HCT116 (cell line): ENCODE measurements around the gene GTF2H4. TPM values are rescaled to one million over a fixed set of nuclear protein-coding genes. Genes with fewer than 3 reads are reported as not detected.

Experiments used
- ATAC-seq: fragments of 200-7000 bp; cut with Tn5 transposase; 2 replicates; pipeline ENCODE4 v1.9.1; 2020; ENCODE audit warnings: mild to moderate bottlenecking, moderate library complexity
- BruUV-seq: library from RNA; stranded (reverse); fragments of 400-500 nt; replicated peaks from 2 replicates; lab custom pipeline; 2021; lab: Mats Ljungman, UMichigan
- CTCF ChIA-PET: fragments of 300-600 bp; sonication (Branson Sonifier 250); formaldehyde crosslinking; loops from one replicate; lab custom pipeline; 2021; ENCODE audit warnings: antibody characterized with exemption; lab: Charles Lee
- POLR2A ChIA-PET: fragments of 300-600, 350-600 bp; sonication (Branson Sonifier 250); formaldehyde crosslinking; loops from one replicate; lab custom pipeline; 2021; ENCODE audit warnings: antibody characterized with exemption; lab: Charles Lee
- RAD21 ChIA-PET, 2 experiments: fragments of 300-600 bp; sonication (Branson Sonifier 250); formaldehyde crosslinking; loops; one replicate each; lab custom pipeline; 2023; ENCODE audit warnings: low total read pairs in 2 of 2; ENCODE audit not compliant: uncharacterized antibody in 2 of 2, unreplicated experiment in 2 of 2, low non-redundant PET in 1 of 2; lab: Charles Lee
- DNase-seq: peaks from one replicate; pipeline ENCODE4 v3.0.0-alpha.2; 2010; ENCODE audit warnings: low read depth, low spot score
- H2AFZ ChIP-seq: fragments of 200-600 bp; shearing (Covaris generic), sonication (generic); 2 replicates; pipeline ENCODE4 v1.6.1; 2017; ENCODE audit warnings: low read depth, mixed run types, mixed read lengths, antibody characterized with exemption, low read length; ENCODE audit not compliant: poor library complexity, severe bottlenecking
- H3K27ac ChIP-seq: 2 replicates; pipeline ENCODE4 v1.5.1; 2012; ENCODE audit warnings: low read depth, low read length
- H3K27me3 ChIP-seq: fragments of 200-600 bp; sonication (generic); 2 replicates; pipeline ENCODE4 v1.6.1; 2016; ENCODE audit warnings: mixed run types, low read length, mixed read lengths; ENCODE audit not compliant: insufficient read depth
- H3K36me3 ChIP-seq, 2 experiments: fragments of 200-500 bp in 1 of 2; fragments of 200-600 bp in 1 of 2; sonication (Bioruptor generic) in 1 of 2; sonication (generic) in 1 of 2; 2 replicates each; pipeline versions ENCODE4 v1.5.1 to v1.6.1; 2014 to 2016; ENCODE audit warnings: low read length in 2 of 2, inconsistent platforms in 1 of 2, mixed read lengths in 1 of 2, mixed run types in 1 of 2; ENCODE audit not compliant: insufficient read depth in 2 of 2, control insufficient read depth in 1 of 2
- H3K4me1 ChIP-seq, 2 experiments: fragments of 200-600 bp in 1 of 2; sonication (generic) in 1 of 2; 2 replicates each; pipeline versions ENCODE4 v1.5.1 to v1.6.1; 2012 to 2017; ENCODE audit warnings: low read length in 2 of 2, inconsistent platforms in 1 of 2, mild to moderate bottlenecking in 1 of 2, mixed read lengths in 1 of 2, mixed run types in 1 of 2, moderate library complexity in 1 of 2; ENCODE audit not compliant: insufficient read depth in 2 of 2, control insufficient read depth in 1 of 2
- H3K4me2 ChIP-seq: fragments of 200-600 bp; sonication (generic); 2 replicates; pipeline ENCODE4 v1.6.1; 2017; ENCODE audit warnings: mixed run types, low read length, mixed read lengths
- H3K4me3 ChIP-seq, 2 experiments: fragments of 200-600 bp in 1 of 2; sonication (generic) in 1 of 2; replicated peaks in 1 of 2; 2 replicates each; pipeline ENCODE4 v1.5.1; 2011 to 2016; ENCODE audit warnings: low read length in 2 of 2, control low read depth in 1 of 2, low read depth in 1 of 2, mild to moderate bottlenecking in 1 of 2, mixed read lengths in 1 of 2, mixed run types in 1 of 2
- H3K79me2 ChIP-seq: fragments of 200-600 bp; sonication (generic); 2 replicates; pipeline ENCODE4 v1.6.1; 2017; ENCODE audit warnings: mild to moderate bottlenecking, mixed run types, low read length, moderate library complexity, mixed read lengths; ENCODE audit not compliant: insufficient read depth
- H3K9ac ChIP-seq: fragments of 200-600 bp; sonication (generic); 2 replicates; pipeline ENCODE4 v1.6.1; 2016; ENCODE audit warnings: low read length, mixed read lengths
- H3K9me2 ChIP-seq: fragments of 200-600 bp; sonication (generic), shearing (Covaris generic); 2 replicates; pipeline ENCODE4 v1.6.1; 2017; ENCODE audit warnings: mixed run types, mild to moderate bottlenecking, moderate library complexity; ENCODE audit not compliant: insufficient read depth
- H3K9me3 ChIP-seq, 2 experiments: fragments of 200-500 bp in 1 of 2; fragments of 200-600 bp in 1 of 2; sonication (Bioruptor generic) in 1 of 2; sonication (generic) in 1 of 2; 2 replicates each; pipeline ENCODE4 v1.6.1; 2014 to 2017; ENCODE audit warnings: low read length in 2 of 2, mixed read lengths in 2 of 2, inconsistent platforms in 1 of 2, low read depth in 1 of 2, mild to moderate bottlenecking in 1 of 2, mixed run types in 1 of 2, moderate library complexity in 1 of 2; ENCODE audit not compliant: control insufficient read depth in 1 of 2, insufficient read depth in 1 of 2
- H4K20me1 ChIP-seq: fragments of 200-600 bp; sonication (generic), shearing (Covaris generic); 2 replicates; pipeline ENCODE4 v1.6.1; 2017; ENCODE audit warnings: mixed run types, mild to moderate bottlenecking, moderate library complexity; ENCODE audit not compliant: insufficient read depth
- CBX3 ChIP-seq: IDR thresholded peaks from 2 replicates; pipeline ENCODE4 v1.6.1; 2012; ENCODE audit warnings: low read depth
- CEBPB ChIP-seq: IDR thresholded peaks from 2 replicates; pipeline ENCODE4 v1.6.1; 2012; ENCODE audit warnings: low read depth
- ELF1 ChIP-seq: IDR thresholded peaks from 2 replicates; pipeline ENCODE4 v1.6.1; 2012; ENCODE audit warnings: low read depth, borderline replicate concordance
- EZH2phosphoT487 ChIP-seq: fragments of 200-600 bp; IDR thresholded peaks from 2 replicates; pipeline ENCODE4 v1.6.1; 2018; ENCODE audit warnings: antibody characterized with exemption, borderline replicate concordance
- FOSL1 ChIP-seq: IDR thresholded peaks from 2 replicates; pipeline ENCODE4 v1.6.1; 2012; ENCODE audit warnings: low read depth
- POLR2AphosphoS5 ChIP-seq: IDR thresholded peaks from 2 replicates; pipeline ENCODE4 v1.6.1; 2011; ENCODE audit warnings: mild to moderate bottlenecking, low read depth, low read length, moderate library complexity
- RAD21 ChIP-seq: IDR thresholded peaks from 2 replicates; pipeline ENCODE4 v1.6.1; 2012; ENCODE audit warnings: low read depth, mild to moderate bottlenecking
- SIN3A ChIP-seq: IDR thresholded peaks from 2 replicates; pipeline ENCODE4 v1.6.1; 2012; ENCODE audit warnings: low read depth
- SP1 ChIP-seq: IDR thresholded peaks from 2 replicates; pipeline ENCODE4 v1.6.1; 2012; ENCODE audit warnings: low read depth
- TCF7L2 ChIP-seq: IDR thresholded peaks from 2 replicates; pipeline ENCODE4 v1.7.0; 2011; ENCODE audit warnings: borderline replicate concordance, inconsistent platforms; ENCODE audit not compliant: insufficient read depth, insufficient read length; ENCODE audit errors: extremely low read depth
- ZFX ChIP-seq: fragments of 450-650 bp; IDR thresholded peaks from 2 replicates; pipeline ENCODE4 v1.6.1; 2017
- intact Hi-C: fragments of 100-400 bp; cut with micrococcal nuclease; formaldehyde crosslinking; loops from 2 replicates; pipeline ENCODE4 v1.10.0; 2022
- total RNA-seq: library from RNA; stranded (reverse); gene quantifications from one replicate; pipeline ENCODE4 v1.2.1, GENCODE V29; 2021; ENCODE audit not compliant: unreplicated experiment
- TF ChIP-seq, protein P1 (sequence below): IDR thresholded peaks from 2 replicates; pipeline ENCODE4 v1.6.1; 2012; ENCODE audit warnings: low read depth
- TF ChIP-seq, protein P2 (sequence below): IDR thresholded peaks from 2 replicates; pipeline ENCODE4 v1.6.1; 2012
- TF ChIP-seq, protein P3 (sequence below), 3 experiments: fragments of 200-600 bp in 1 of 3; sonication (generic) in 1 of 3; IDR thresholded peaks in 2 of 3; conservative IDR thresholded peaks in 1 of 3; 2 replicates each; pipeline ENCODE4 v1.5.1; 2012 to 2017; ENCODE audit warnings: low read depth in 2 of 3, low read length in 2 of 3, antibody characterized with exemption in 1 of 3, borderline replicate concordance in 1 of 3, control low read depth in 1 of 3, mild to moderate bottlenecking in 1 of 3, mixed read lengths in 1 of 3, mixed run types in 1 of 3, moderate library complexity in 1 of 3; ENCODE audit not compliant: insufficient read depth in 1 of 3

Gene GTF2H4
- total RNA-seq, 1 experiment from 2014 or later, result 59.7 TPM

DNA sequence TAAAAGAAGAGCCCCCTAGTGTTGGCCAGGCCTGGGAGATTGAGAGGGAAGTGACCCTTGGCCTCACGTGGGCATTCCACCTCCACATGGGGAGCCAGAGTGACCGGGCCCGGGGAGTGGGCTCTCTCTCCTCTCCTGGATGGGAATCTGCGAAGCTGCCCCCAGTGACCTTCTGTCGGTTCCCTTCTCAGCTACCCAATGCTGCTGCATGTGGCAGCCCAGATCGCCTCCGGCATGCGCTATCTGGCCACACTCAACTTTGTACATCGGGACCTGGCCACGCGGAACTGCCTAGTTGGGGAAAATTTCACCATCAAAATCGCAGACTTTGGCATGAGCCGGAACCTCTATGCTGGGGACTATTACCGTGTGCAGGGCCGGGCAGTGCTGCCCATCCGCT, 10.1 kb upstream of the GTF2H4 start (continued):
- TF ChIP-seq, protein P1, sequence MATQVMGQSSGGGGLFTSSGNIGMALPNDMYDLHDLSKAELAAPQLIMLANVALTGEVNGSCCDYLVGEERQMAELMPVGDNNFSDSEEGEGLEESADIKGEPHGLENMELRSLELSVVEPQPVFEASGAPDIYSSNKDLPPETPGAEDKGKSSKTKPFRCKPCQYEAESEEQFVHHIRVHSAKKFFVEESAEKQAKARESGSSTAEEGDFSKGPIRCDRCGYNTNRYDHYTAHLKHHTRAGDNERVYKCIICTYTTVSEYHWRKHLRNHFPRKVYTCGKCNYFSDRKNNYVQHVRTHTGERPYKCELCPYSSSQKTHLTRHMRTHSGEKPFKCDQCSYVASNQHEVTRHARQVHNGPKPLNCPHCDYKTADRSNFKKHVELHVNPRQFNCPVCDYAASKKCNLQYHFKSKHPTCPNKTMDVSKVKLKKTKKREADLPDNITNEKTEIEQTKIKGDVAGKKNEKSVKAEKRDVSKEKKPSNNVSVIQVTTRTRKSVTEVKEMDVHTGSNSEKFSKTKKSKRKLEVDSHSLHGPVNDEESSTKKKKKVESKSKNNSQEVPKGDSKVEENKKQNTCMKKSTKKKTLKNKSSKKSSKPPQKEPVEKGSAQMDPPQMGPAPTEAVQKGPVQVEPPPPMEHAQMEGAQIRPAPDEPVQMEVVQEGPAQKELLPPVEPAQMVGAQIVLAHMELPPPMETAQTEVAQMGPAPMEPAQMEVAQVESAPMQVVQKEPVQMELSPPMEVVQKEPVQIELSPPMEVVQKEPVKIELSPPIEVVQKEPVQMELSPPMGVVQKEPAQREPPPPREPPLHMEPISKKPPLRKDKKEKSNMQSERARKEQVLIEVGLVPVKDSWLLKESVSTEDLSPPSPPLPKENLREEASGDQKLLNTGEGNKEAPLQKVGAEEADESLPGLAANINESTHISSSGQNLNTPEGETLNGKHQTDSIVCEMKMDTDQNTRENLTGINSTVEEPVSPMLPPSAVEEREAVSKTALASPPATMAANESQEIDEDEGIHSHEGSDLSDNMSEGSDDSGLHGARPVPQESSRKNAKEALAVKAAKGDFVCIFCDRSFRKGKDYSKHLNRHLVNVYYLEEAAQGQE, result no peak
- no peak for TF ChIP-seq FOSL1
- TF ChIP-seq POLR2AphosphoS5, result no peak
- no peak for TF ChIP-seq ELF1
- no peak for TF ChIP-seq EZH2phosphoT487
- TF ChIP-seq RAD21, result no peak
- TF ChIP-seq CBX3, result no peak
- TF ChIP-seq TCF7L2, result no peak
- TF ChIP-seq, protein P2, sequence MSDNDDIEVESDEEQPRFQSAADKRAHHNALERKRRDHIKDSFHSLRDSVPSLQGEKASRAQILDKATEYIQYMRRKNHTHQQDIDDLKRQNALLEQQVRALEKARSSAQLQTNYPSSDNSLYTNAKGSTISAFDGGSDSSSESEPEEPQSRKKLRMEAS, result no peak
- no peak for TF ChIP-seq CEBPB
- no peak for TF ChIP-seq ZFX
- TF ChIP-seq, all 23 proteins: peak for 0

DNA sequence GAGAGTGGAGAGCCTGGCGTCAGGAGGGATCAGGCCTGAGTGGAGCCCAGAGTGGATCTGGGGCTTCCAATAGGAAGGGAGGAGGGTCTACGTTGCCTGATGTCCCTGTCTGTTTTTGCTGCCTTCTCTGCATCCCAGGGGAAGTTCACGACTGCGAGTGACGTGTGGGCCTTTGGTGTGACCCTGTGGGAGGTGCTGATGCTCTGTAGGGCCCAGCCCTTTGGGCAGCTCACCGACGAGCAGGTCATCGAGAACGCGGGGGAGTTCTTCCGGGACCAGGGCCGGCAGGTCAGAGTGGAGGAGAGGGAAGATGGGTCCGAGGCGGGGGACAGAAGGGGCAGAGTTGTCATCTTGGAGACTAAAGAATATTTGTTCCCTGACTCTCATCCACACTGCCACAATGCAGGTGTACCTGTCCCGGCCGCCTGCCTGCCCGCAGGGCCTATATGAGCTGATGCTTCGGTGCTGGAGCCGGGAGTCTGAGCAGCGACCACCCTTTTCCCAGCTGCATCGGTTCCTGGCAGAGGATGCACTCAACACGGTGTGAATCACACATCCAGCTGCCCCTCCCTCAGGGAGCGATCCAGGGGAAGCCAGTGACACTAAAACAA, 9.2 kb upstream of the GTF2H4 start:
- H3K4me2 ChIP-seq, result no peak overlapping the region
- ChIA-PET CTCF (no interaction called here), RAD21 (no interaction called here), POLR2A (interaction anchor here (0.8 kb wide), 1 partner anchor 9 kb away, joined by 3 read pairs; no protein-coding TSS in a partner anchor)
- no peak for TF ChIP-seq POLR2AphosphoS5
- TF ChIP-seq ELF1, result no peak
- no peak for TF ChIP-seq SP1
- TF ChIP-seq SIN3A, result no peak
- TF ChIP-seq, protein P3, sequence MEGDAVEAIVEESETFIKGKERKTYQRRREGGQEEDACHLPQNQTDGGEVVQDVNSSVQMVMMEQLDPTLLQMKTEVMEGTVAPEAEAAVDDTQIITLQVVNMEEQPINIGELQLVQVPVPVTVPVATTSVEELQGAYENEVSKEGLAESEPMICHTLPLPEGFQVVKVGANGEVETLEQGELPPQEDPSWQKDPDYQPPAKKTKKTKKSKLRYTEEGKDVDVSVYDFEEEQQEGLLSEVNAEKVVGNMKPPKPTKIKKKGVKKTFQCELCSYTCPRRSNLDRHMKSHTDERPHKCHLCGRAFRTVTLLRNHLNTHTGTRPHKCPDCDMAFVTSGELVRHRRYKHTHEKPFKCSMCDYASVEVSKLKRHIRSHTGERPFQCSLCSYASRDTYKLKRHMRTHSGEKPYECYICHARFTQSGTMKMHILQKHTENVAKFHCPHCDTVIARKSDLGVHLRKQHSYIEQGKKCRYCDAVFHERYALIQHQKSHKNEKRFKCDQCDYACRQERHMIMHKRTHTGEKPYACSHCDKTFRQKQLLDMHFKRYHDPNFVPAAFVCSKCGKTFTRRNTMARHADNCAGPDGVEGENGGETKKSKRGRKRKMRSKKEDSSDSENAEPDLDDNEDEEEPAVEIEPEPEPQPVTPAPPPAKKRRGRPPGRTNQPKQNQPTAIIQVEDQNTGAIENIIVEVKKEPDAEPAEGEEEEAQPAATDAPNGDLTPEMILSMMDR (IDR thresholded peaks at IDR 0.05 in 2 of 3, conservative IDR thresholded peaks at IDR 0.05 in 1 of 3; ENCODE audit: borderline replicate concordance in 1 of 3, insufficient read depth in 1 of 3, low read depth in 2 of 3, low read length in 2 of 3), result no peak
- TF ChIP-seq ZFX, result no peak
- H3K4me3 ChIP-seq, result no peak overlapping the region
- DNase-seq (no peak), ATAC-seq (no peak)
- no peak overlapping the region for H2AFZ ChIP-seq
- H3K9me2 ChIP-seq, result no peaks in the 10 kb centered on the region
- H3K9me3 ChIP-seq, result no peaks in the 10 kb centered on the region
- no TSS peak for BruUV-seq
- no peaks in the 10 kb centered on the region for H3K27me3 ChIP-seq
- H3K36me3 ChIP-seq, result peaks cover 31 to 37% of the 10 kb centered on the region in 2 experiments; a peak in 3 of 4 replicates
- H3K79me2 ChIP-seq, result no peaks in the 10 kb centered on the region
- no peak overlapping the region for H3K27ac ChIP-seq
- no peaks in the 10 kb centered on the region for H3K4me1 ChIP-seq
- no peak overlapping the region for H3K9ac ChIP-seq
- intact Hi-C loops, result no loop called here
- H4K20me1 ChIP-seq, result no peaks in the 10 kb centered on the region
